HepG2 (cell line): Measurements from ENCODE around the gene ZNF3. TPM values are rescaled to one million over a fixed set of nuclear protein-coding genes. Genes with fewer than 3 reads are reported as not detected.

Experiments used
- ARNT2 ChIP-seq: sonication (generic); formaldehyde crosslinking; IDR thresholded peaks from 2 replicates; pipeline ENCODE4 v1.8.0; 2022; ENCODE audit warnings: mild to moderate bottlenecking, low read depth, missing genetic modification reagents, moderate library complexity
- ETV6 ChIP-seq: sonication (generic); formaldehyde crosslinking; conservative IDR thresholded peaks from 2 replicates; pipeline ENCODE4 v1.4.0; 2020; ENCODE audit warnings: missing genetic modification reagents
- GATA4 ChIP-seq: sonication (generic); IDR thresholded peaks from 2 replicates; pipeline ENCODE4 v1.6.1; 2016; ENCODE audit warnings: antibody characterized with exemption, low read depth, borderline replicate concordance
- HDAC1 ChIP-seq: sonication (generic); formaldehyde crosslinking; IDR thresholded peaks from 2 replicates; pipeline ENCODE4 v1.5.1; 2020; ENCODE audit warnings: mild to moderate bottlenecking, missing genetic modification reagents
- KDM2A ChIP-seq: sonication (generic); formaldehyde crosslinking; IDR thresholded peaks from 2 replicates; pipeline ENCODE4 v1.4.0; 2020; ENCODE audit warnings: low read depth, missing genetic modification reagents, borderline replicate concordance
- MIXL1 ChIP-seq: IDR thresholded peaks from 2 replicates; pipeline ENCODE4 v1.6.1; 2016
- MZF1 ChIP-seq: sonication (generic); formaldehyde crosslinking; IDR thresholded peaks from 2 replicates; pipeline ENCODE4 v1.8.1; 2023; ENCODE audit warnings: mild to moderate bottlenecking, missing genetic modification reagents, borderline replicate concordance
- NCOR1 ChIP-seq: fragments of 200-600 bp; sonication (generic); IDR thresholded peaks from 2 replicates; pipeline ENCODE4 v1.7.0; 2017; ENCODE audit warnings: antibody characterized with exemption, low read length, borderline replicate concordance
- SALL1 ChIP-seq: sonication (generic); formaldehyde crosslinking; IDR thresholded peaks from 2 replicates; pipeline ENCODE4 v1.8.0; 2022; ENCODE audit warnings: mild to moderate bottlenecking, missing genetic modification reagents
- SIX1 ChIP-seq: sonication (generic); formaldehyde crosslinking; IDR thresholded peaks from 2 replicates; pipeline ENCODE4 v1.4.0; 2020; ENCODE audit warnings: missing genetic modification reagents, borderline replicate concordance
- ZBTB21 ChIP-seq: sonication (generic); formaldehyde crosslinking; IDR thresholded peaks from 2 replicates; pipeline ENCODE4 v1.4.0; 2020; ENCODE audit warnings: missing genetic modification reagents
- ZC3H4 ChIP-seq: sonication (generic); formaldehyde crosslinking; IDR thresholded peaks from 2 replicates; pipeline ENCODE4 v1.4.0; 2020; ENCODE audit warnings: missing genetic modification reagents, borderline replicate concordance
- ZFP37 ChIP-seq: sonication (generic); formaldehyde crosslinking; IDR thresholded peaks from 2 replicates; pipeline ENCODE4 v1.4.0; 2020; ENCODE audit warnings: missing genetic modification reagents, borderline replicate concordance
- ZNF263 ChIP-seq: sonication (generic); formaldehyde crosslinking; IDR thresholded peaks from 2 replicates; pipeline ENCODE4 v1.4.0; 2020; ENCODE audit warnings: missing genetic modification reagents
- ZNF441 ChIP-seq: sonication (generic); formaldehyde crosslinking; IDR thresholded peaks from 2 replicates; pipeline ENCODE4 v1.7.0; 2021; ENCODE audit warnings: missing genetic modification reagents, borderline replicate concordance
- ZNF614 ChIP-seq: IDR thresholded peaks from 2 replicates; pipeline ENCODE4 v1.6.1; 2018; ENCODE audit warnings: missing biosample characterization, missing genetic modification reagents, inconsistent platforms, borderline replicate concordance
- ZNF674 ChIP-seq: sonication (generic); formaldehyde crosslinking; IDR thresholded peaks from 2 replicates; pipeline ENCODE4 v1.5.0; 2020; ENCODE audit warnings: low read depth, mild to moderate bottlenecking, missing genetic modification reagents
- ZNF782 ChIP-seq: sonication (generic); formaldehyde crosslinking; IDR thresholded peaks from 2 replicates; pipeline ENCODE4 v1.4.0; 2020; ENCODE audit warnings: missing genetic modification reagents, mild to moderate bottlenecking, borderline replicate concordance
- polyA plus RNA-seq, 8 experiments: library from polyadenylated mRNA; depleted of rRNA in 3 of 8; stranded (reverse) in 7 of 8; unstranded in 1 of 8; fragments of >200 nt; fragmentation: Illumina TruSeq in 4 of 8; extraction: Trizol in 4 of 8; gene quantifications; 2 replicates each; pipeline versions ENCODE4 v1.2.1 to v1.2.3, GENCODE V29; 2011 to 2016; ENCODE audit warnings: low read depth in 4 of 8, missing spikeins in 1 of 8, mixed read lengths in 1 of 8; ENCODE audit not compliant: insufficient read depth in 1 of 8
- total RNA-seq, 5 experiments: library from RNA; depleted of rRNA; stranded (reverse); fragments of >200 nt; fragmentation: Illumina TruSeq; extraction: Trizol; gene quantifications; 2 replicates each; pipeline ENCODE4 v1.2.3, GENCODE V29; 2016; ENCODE audit warnings: low read depth in 1 of 5
- TF ChIP-seq, protein P1 (sequence below): IDR thresholded peaks from 2 replicates; pipeline ENCODE4 v1.4.0; 2020; ENCODE audit warnings: mild to moderate bottlenecking, missing genetic modification reagents
- TF ChIP-seq, protein P2 (sequence below): sonication (generic); formaldehyde crosslinking; IDR thresholded peaks from 2 replicates; pipeline ENCODE4 v1.4.0; 2020; ENCODE audit warnings: missing genetic modification reagents

Gene ZNF3
- total and polyA plus RNA-seq, 2 of the 13 experiments (the other 11 are each of a cell fraction or from before 2014, with no cell fraction given): 33.7 to 56.9 TPM

DNA sequence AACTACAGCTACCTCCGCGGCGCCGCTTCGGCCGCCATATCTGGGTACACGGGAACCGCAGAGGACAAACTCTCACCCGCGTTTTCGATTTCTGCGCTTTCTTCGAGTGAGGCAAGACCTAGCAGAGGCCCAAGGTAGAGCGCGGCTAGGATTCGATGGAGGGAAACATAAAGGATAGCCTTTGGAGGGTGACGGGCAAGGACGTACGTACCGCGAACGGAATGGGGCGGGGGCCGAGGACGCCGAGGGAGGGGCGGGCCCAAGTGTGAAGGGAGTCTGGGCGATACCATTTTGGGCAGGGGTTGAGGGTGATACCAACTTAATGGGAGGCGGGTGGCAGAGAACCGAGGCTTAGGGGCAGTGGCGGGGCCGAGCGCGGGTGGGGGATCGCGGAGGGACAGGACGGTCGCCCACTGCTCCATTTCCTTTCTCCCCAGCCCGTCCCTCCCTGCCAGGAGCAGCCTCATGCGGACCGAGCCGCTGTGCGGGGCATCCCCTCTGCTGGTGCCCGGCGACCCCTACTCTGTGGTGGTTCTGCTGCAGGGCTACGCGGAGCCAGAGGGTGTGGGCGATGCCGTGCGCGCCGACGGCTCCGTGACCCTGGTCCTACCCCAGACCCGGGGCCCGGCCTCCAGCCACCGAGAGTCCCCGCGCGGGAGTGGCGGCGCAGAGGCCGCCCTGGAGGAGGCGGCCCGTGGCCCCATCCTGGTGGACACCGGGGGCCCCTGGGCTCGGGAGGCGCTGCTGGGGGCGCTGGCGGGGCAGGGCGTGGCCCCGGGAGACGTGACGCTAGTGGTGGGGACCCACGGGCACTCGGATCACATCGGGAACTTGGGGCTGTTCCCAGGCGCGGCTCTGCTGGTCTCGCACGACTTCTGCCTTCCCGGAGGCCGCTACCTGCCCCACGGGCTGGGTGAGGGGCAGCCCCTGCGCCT is 45.7 kb upstream of the ZNF3 start, which contains the start of gene MBLAC1 (continued):
- TF ChIP-seq ZNF614 (CRISPR knock-in tag) (no peak; the same call in 1 of the 2 replicates), ARNT2 (0 out of 2 replicates have a peak, but pooled peaks have one; percentile 27), HDAC1 (CRISPR knock-in tag) (peak; percentile 59), GATA4 (peak; percentile 57; the same call in 1 of the 2 replicates), KDM2A (peak; percentile 83), ZBTB21 (no peak), ZNF674 (CRISPR knock-in tag) (0 out of 2 replicates have a peak, but pooled peaks have one; percentile 86), SALL1 (CRISPR knock-in tag) (0 out of 2 replicates have a peak, but pooled peaks have one; percentile 41), SIX1 (CRISPR knock-in tag) (no peak), ETV6 (CRISPR knock-in tag) (no peak; the same call in 1 of the 2 replicates), MIXL1 (CRISPR knock-in tag) (0 out of 2 replicates have a peak, but pooled peaks have one; percentile 30), ZNF263 (no peak; the same call in none of the 2 replicates), ZNF782 (CRISPR knock-in tag) (no peak), ZFP37 (CRISPR knock-in tag) (peak; percentile 12; the same call in 1 of the 2 replicates), ZC3H4 (CRISPR knock-in tag) (0 out of 2 replicates have a peak, but pooled peaks have one; percentile 10), NCOR1 (no peak), MZF1 (CRISPR knock-in tag) (no peak), ZNF441 (peak; percentile 32; the same call in 1 of the 2 replicates)
- TF ChIP-seq, protein P1, sequence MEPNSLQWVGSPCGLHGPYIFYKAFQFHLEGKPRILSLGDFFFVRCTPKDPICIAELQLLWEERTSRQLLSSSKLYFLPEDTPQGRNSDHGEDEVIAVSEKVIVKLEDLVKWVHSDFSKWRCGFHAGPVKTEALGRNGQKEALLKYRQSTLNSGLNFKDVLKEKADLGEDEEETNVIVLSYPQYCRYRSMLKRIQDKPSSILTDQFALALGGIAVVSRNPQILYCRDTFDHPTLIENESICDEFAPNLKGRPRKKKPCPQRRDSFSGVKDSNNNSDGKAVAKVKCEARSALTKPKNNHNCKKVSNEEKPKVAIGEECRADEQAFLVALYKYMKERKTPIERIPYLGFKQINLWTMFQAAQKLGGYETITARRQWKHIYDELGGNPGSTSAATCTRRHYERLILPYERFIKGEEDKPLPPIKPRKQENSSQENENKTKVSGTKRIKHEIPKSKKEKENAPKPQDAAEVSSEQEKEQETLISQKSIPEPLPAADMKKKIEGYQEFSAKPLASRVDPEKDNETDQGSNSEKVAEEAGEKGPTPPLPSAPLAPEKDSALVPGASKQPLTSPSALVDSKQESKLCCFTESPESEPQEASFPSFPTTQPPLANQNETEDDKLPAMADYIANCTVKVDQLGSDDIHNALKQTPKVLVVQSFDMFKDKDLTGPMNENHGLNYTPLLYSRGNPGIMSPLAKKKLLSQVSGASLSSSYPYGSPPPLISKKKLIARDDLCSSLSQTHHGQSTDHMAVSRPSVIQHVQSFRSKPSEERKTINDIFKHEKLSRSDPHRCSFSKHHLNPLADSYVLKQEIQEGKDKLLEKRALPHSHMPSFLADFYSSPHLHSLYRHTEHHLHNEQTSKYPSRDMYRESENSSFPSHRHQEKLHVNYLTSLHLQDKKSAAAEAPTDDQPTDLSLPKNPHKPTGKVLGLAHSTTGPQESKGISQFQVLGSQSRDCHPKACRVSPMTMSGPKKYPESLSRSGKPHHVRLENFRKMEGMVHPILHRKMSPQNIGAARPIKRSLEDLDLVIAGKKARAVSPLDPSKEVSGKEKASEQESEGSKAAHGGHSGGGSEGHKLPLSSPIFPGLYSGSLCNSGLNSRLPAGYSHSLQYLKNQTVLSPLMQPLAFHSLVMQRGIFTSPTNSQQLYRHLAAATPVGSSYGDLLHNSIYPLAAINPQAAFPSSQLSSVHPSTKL (CRISPR knock-in tag): peak; percentile 48; the same call in 1 of the 2 replicates
- TF ChIP-seq, protein P2, sequence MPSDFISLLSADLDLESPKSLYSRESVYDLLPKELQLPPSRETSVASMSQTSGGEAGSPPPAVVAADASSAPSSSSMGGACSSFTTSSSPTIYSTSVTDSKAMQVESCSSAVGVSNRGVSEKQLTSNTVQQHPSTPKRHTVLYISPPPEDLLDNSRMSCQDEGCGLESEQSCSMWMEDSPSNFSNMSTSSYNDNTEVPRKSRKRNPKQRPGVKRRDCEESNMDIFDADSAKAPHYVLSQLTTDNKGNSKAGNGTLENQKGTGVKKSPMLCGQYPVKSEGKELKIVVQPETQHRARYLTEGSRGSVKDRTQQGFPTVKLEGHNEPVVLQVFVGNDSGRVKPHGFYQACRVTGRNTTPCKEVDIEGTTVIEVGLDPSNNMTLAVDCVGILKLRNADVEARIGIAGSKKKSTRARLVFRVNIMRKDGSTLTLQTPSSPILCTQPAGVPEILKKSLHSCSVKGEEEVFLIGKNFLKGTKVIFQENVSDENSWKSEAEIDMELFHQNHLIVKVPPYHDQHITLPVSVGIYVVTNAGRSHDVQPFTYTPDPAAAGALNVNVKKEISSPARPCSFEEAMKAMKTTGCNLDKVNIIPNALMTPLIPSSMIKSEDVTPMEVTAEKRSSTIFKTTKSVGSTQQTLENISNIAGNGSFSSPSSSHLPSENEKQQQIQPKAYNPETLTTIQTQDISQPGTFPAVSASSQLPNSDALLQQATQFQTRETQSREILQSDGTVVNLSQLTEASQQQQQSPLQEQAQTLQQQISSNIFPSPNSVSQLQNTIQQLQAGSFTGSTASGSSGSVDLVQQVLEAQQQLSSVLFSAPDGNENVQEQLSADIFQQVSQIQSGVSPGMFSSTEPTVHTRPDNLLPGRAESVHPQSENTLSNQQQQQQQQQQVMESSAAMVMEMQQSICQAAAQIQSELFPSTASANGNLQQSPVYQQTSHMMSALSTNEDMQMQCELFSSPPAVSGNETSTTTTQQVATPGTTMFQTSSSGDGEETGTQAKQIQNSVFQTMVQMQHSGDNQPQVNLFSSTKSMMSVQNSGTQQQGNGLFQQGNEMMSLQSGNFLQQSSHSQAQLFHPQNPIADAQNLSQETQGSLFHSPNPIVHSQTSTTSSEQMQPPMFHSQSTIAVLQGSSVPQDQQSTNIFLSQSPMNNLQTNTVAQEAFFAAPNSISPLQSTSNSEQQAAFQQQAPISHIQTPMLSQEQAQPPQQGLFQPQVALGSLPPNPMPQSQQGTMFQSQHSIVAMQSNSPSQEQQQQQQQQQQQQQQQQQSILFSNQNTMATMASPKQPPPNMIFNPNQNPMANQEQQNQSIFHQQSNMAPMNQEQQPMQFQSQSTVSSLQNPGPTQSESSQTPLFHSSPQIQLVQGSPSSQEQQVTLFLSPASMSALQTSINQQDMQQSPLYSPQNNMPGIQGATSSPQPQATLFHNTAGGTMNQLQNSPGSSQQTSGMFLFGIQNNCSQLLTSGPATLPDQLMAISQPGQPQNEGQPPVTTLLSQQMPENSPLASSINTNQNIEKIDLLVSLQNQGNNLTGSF (CRISPR knock-in tag): 0 out of 2 replicates have a peak, but pooled peaks have one; percentile 30
